Stimulated activated CD8-positive, alpha-beta memory T cell treated with anti-CD3 and anti-CD28 coated beads, Interleukin-4, amount 100 ng/mL, for 4 hours (primary cell): ENCODE data around the gene LURAP1L.
"Not testable (repeated sequence)": the region's sequence is repeated elsewhere in the genome, so short reads cannot be mapped to it uniquely, and the experiment has no call there.

Experiments
- DNase-seq, 2 donors: peaks; one replicate each; pipeline ENCODE4 v3.0.0-alpha.2; 2020; ENCODE audit warnings: low read depth in 2 of 2, low spot score in 1 of 2

Gene LURAP1L

DNA sequence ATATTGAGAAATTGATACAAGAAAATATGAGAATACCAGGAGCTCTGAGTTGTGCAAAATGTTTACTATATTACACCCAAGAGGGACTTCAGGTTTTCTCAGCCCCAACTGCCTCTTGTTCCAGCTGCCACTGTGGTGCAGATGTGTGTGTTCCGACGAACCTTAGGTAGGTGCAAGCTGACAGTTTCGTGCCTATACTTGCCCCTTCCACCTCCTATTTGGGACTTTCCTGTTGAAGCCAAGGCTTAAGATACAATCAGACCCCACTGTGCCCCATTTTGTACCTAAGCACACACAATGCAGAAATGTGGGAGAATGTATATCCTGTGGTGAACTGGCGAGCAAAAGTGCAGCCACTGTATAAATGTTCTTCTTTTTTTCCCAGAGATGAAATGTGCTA is 80.2 kb downstream of the LURAP1L start:
- DNase-seq, result no peak

DNA sequence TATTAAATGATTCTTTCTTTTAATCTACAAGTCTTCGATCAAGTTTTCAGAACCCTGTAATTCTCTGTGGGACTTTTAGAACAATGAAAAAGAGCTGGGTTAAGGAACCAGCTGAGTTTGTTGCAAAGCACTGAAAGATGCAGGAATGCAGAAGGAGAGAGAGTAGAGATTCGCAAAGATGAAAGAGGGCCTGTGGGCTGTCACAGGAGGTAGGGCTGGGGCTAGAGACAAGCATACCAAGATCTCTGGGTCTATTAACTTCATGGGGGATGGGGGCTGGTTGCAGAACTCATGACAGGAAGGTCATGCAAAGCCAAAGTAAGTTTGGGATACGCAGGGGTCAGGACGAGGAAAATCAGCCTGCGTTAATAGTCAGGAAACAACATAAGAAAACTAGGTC is 81.8 kb downstream of the LURAP1L start:
- no peak for DNase-seq

GRCh38 chr9:12859704-12860251 is 85.0 kb downstream of the LURAP1L start:
- no peak for DNase-seq

GRCh38 chr9:12860998-12861397 is 86.2 kb downstream of the LURAP1L start:
- DNase-seq, result no peak

- no peak for DNase-seq
Measured at GRCh38 chr9:12862611-12863410, 88.0 kb downstream of the LURAP1L start.

- no peak for DNase-seq
Measured at GRCh38 chr9:12863618-12864017, 88.8 kb downstream of the LURAP1L start.

DNA sequence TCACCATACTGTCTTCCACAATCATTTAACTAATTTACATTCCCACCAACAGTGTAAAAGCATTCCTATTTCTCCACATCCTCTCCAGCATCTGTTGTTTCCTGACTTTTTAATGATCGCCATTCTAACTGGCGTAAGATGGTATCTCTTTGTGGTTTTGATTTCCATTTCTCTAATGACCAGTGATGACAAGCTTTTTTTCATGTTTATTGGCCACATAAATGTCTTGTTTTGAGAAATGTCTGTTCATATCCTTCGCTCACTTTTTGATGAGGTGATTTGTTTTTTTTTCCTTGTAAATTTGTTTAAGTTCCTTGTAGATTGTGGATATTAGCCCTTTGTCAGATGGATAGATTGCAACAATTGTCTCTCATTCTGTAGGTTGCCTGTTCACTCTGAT is 90.6 kb downstream of the LURAP1L start:
- not testable (repeated sequence) for DNase-seq
